ENCODE data around the gene TRIP13. TPM values are rescaled to one million over a fixed set of nuclear protein-coding genes. Genes with fewer than 3 reads are reported as not detected.
A peak's percentile ranks its signal among the peaks of the same experiment; 100 is the strongest.
"Not testable (repeated sequence)": the region's sequence is repeated elsewhere in the genome, so short reads cannot be mapped to it uniquely, and the experiment has no call there.

TRIP13 gene
- total RNA-seq, 1 experiment from 2014 or later: 47.0 TPM

GRCh38 chr5:921456-922435, 29.1 kb downstream of the TRIP13 start:
- in situ Hi-C loops (cut with HindIII; ENCODE audit: low pct_unique_long_range_greater_than_20kb, low sequenced_read_pairs): no loop called here
- no peak for DNase-seq (ENCODE audit: low read depth, low spot score)

GRCh38 chr5:922436-923280, 30.0 kb downstream of the TRIP13 start:
- in situ Hi-C loops (cut with HindIII; ENCODE audit: low pct_unique_long_range_greater_than_20kb, low sequenced_read_pairs): no loop called here
- DNase-seq (ENCODE audit: low read depth, low spot score): no peak

- in situ Hi-C loops (cut with HindIII; ENCODE audit: low pct_unique_long_range_greater_than_20kb, low sequenced_read_pairs): no loop called here
These were observed 30.7 kb downstream of the TRIP13 start for GRCh38 chr5:923281-923873.

GRCh38 chr5:926417-927171, 33.9 kb downstream of the TRIP13 start:
- in situ Hi-C loops (cut with HindIII; ENCODE audit: low pct_unique_long_range_greater_than_20kb, low sequenced_read_pairs): loop anchor here (25.0 kb wide), 1 partner anchor 236 kb away; no protein-coding TSS in a partner anchor
- no peak for DNase-seq (ENCODE audit: low read depth, low spot score)

More at GRCh38 chr5:923281-923873, 30.7 kb downstream of the TRIP13 start:
- DNase-seq (ENCODE audit: low read depth, low spot score): peak; percentile 92

GRCh38 chr5:927172-928015, 34.7 kb downstream of the TRIP13 start:
- in situ Hi-C loops (cut with HindIII; ENCODE audit: low pct_unique_long_range_greater_than_20kb, low sequenced_read_pairs): loop anchor here (25.0 kb wide), 1 partner anchor 235 kb away; no protein-coding TSS in a partner anchor
- no peak for DNase-seq (ENCODE audit: low read depth, low spot score)

- in situ Hi-C loops (cut with HindIII; ENCODE audit: low pct_unique_long_range_greater_than_20kb, low sequenced_read_pairs): loop anchor here (25.0 kb wide), 1 partner anchor 233 kb away; no protein-coding TSS in a partner anchor
- not testable (repeated sequence) for DNase-seq (ENCODE audit: low read depth, low spot score)
These were observed 36.5 kb downstream of the TRIP13 start for GRCh38 chr5:929182-929581.

- in situ Hi-C loops (cut with HindIII; ENCODE audit: low pct_unique_long_range_greater_than_20kb, low sequenced_read_pairs): loop anchor here (25.0 kb wide), 1 partner anchor 233 kb away; no protein-coding TSS in a partner anchor
- DNase-seq (ENCODE audit: low read depth, low spot score): no peak
These were observed 36.9 kb downstream of the TRIP13 start for GRCh38 chr5:929596-929995.

- in situ Hi-C loops (cut with HindIII; ENCODE audit: low pct_unique_long_range_greater_than_20kb, low sequenced_read_pairs): loop anchor here (25.0 kb wide), 1 partner anchor 231 kb away; no protein-coding TSS in a partner anchor
- peak; percentile 36 for DNase-seq (ENCODE audit: low read depth, low spot score)
These were observed 38.2 kb downstream of the TRIP13 start for GRCh38 chr5:930866-931265.

GRCh38 chr5:931570-932145, 39.0 kb downstream of the TRIP13 start:
- in situ Hi-C loops (cut with HindIII; ENCODE audit: low pct_unique_long_range_greater_than_20kb, low sequenced_read_pairs): loop anchor here (25.0 kb wide), 1 partner anchor 231 kb away; no protein-coding TSS in a partner anchor
- no peak for DNase-seq (ENCODE audit: low read depth, low spot score)

- no peak for DNase-seq (ENCODE audit: low read depth, low spot score)
- in situ Hi-C loops (cut with HindIII; ENCODE audit: low pct_unique_long_range_greater_than_20kb, low sequenced_read_pairs): loop anchor here (25.0 kb wide), 1 partner anchor 230 kb away; no protein-coding TSS in a partner anchor
These were observed 39.5 kb downstream of the TRIP13 start for GRCh38 chr5:932151-932627.

- in situ Hi-C loops (cut with HindIII; ENCODE audit: low pct_unique_long_range_greater_than_20kb, low sequenced_read_pairs): loop anchor here (25.0 kb wide), 1 partner anchor 230 kb away; no protein-coding TSS in a partner anchor
These were observed 40.1 kb downstream of the TRIP13 start for GRCh38 chr5:932628-933250.

GRCh38 chr5:933251-933861, 40.7 kb downstream of the TRIP13 start:
- in situ Hi-C loops (cut with HindIII; ENCODE audit: low pct_unique_long_range_greater_than_20kb, low sequenced_read_pairs): loop anchor here (25.0 kb wide), 1 partner anchor 229 kb away; no protein-coding TSS in a partner anchor
- DNase-seq (ENCODE audit: low read depth, low spot score): no peak

More at GRCh38 chr5:932628-933250, 40.1 kb downstream of the TRIP13 start:
- DNase-seq (ENCODE audit: low read depth, low spot score): peak; percentile 43

GRCh38 chr5:933951-934350, 41.3 kb downstream of the TRIP13 start:
- in situ Hi-C loops (cut with HindIII; ENCODE audit: low pct_unique_long_range_greater_than_20kb, low sequenced_read_pairs): loop anchor here (25.0 kb wide), 1 partner anchor 228 kb away; no protein-coding TSS in a partner anchor

GRCh38 chr5:934381-934967, 41.8 kb downstream of the TRIP13 start:
- in situ Hi-C loops (cut with HindIII; ENCODE audit: low pct_unique_long_range_greater_than_20kb, low sequenced_read_pairs): loop anchor here (25.0 kb wide), 1 partner anchor 228 kb away; no protein-coding TSS in a partner anchor
- DNase-seq (ENCODE audit: low read depth, low spot score): not testable (repeated sequence)

More at GRCh38 chr5:933951-934350, 41.3 kb downstream of the TRIP13 start:
- not testable (repeated sequence) for DNase-seq (ENCODE audit: low read depth, low spot score)
